ENCODE results near the gene LMOD2.

LMOD2 gene

DNA sequence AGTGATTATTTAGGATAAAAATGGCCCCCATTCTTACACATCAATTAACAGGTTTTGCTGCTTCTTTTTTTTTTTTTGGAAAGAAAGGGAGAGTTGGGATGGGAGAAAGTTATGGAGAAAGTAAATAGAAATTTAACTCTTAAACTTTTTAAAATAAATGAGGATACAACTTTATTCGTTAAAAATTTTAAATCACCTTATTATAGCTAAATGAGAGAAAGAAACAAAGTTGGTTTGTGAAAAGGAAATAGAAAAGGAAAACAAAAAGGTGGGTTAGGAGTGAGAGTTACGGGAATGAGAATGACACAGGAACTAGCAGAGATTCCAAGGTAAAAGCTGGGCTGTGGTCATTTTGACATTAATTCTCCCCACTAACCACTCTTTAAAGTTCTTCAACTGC, 34.9 kb downstream of the LMOD2 start:
- peaks cover 57% of the 10 kb centered on the region for H3K36me3 ChIP-seq (ENCODE audit: control insufficient read depth, low read length)
- no peak for TF ChIP-seq EZH2phosphoT487 (IDR thresholded peaks at IDR 0.05; ENCODE audit: borderline replicate concordance, low read length)
- TF ChIP-seq, protein P1, sequence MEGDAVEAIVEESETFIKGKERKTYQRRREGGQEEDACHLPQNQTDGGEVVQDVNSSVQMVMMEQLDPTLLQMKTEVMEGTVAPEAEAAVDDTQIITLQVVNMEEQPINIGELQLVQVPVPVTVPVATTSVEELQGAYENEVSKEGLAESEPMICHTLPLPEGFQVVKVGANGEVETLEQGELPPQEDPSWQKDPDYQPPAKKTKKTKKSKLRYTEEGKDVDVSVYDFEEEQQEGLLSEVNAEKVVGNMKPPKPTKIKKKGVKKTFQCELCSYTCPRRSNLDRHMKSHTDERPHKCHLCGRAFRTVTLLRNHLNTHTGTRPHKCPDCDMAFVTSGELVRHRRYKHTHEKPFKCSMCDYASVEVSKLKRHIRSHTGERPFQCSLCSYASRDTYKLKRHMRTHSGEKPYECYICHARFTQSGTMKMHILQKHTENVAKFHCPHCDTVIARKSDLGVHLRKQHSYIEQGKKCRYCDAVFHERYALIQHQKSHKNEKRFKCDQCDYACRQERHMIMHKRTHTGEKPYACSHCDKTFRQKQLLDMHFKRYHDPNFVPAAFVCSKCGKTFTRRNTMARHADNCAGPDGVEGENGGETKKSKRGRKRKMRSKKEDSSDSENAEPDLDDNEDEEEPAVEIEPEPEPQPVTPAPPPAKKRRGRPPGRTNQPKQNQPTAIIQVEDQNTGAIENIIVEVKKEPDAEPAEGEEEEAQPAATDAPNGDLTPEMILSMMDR (IDR thresholded peaks at IDR 0.05; ENCODE audit: low read depth, low read length, poor library complexity, severe bottlenecking), result no peak

DNA sequence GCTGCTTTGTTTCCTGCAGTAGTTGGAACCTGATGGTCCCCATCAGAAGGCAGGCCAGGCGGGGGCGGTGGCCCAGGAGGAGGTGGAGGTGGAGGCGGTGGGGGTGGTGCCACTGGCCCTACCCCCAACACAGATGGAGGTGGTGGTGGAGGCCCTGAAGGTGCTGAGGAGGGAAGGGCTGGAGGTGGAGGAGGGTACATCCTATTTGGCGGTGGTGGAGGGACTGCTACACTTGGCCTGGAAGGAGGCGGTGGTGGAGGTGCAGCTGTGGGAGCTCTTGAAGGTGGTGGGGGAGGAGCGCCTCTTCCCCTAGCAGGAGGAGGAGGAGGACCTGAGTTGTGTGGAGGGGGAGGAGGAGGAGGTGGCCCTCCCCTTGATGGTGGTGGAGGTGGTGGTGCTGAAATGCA, 36.8 kb downstream of the LMOD2 start:
- H3K4me3 ChIP-seq (ENCODE audit: low read length), result no peak overlapping the region
- no peaks in the 10 kb centered on the region for H3K79me2 ChIP-seq (ENCODE audit: control insufficient read depth, low read length)
- H3K9me2 ChIP-seq (replicated peaks; ENCODE audit: control insufficient read depth, low read length), result no peaks in the 10 kb centered on the region
- TF ChIP-seq EZH2phosphoT487 (IDR thresholded peaks at IDR 0.05; ENCODE audit: borderline replicate concordance, low read length), result no peak
- TF ChIP-seq, protein P1 (IDR thresholded peaks at IDR 0.05; ENCODE audit: low read depth, low read length, poor library complexity, severe bottlenecking), result no peak
- no peaks in the 10 kb centered on the region for H3K9me3 ChIP-seq (ENCODE audit: control insufficient read depth, insufficient read depth, low read length)
- 0 out of 2 replicates have a peak, but pooled peaks cover 3% of the 10 kb centered on the region for H3F3A ChIP-seq (ENCODE audit: control insufficient read depth, insufficient read depth)
- H3K27ac ChIP-seq (ENCODE audit: low read depth, low read length), result no peak overlapping the region
- H3K36me3 ChIP-seq (ENCODE audit: control insufficient read depth, low read length), result peaks cover 70% of the 10 kb centered on the region
- H4K20me1 ChIP-seq (ENCODE audit: control insufficient read depth, insufficient read depth, low read depth, low read length), result no peaks in the 10 kb centered on the region
- H3K4me1 ChIP-seq (ENCODE audit: control insufficient read depth, low read length), result no peaks in the 10 kb centered on the region
- no peaks in the 10 kb centered on the region for H3K27me3 ChIP-seq (ENCODE audit: control insufficient read depth, low read length)
- H3K4me2 ChIP-seq (ENCODE audit: low read length), result no peak overlapping the region

More for the DNA sequence above, 34.9 kb downstream of the LMOD2 start:
- Histone ChIP-seq H3K9me3 (ENCODE audit: control insufficient read depth, insufficient read depth, low read length) (no peaks in the 10 kb centered on the region), H3K27ac (ENCODE audit: low read depth, low read length) (no peak overlapping the region), H3K27me3 (ENCODE audit: control insufficient read depth, low read length) (no peaks in the 10 kb centered on the region), H3K4me3 (ENCODE audit: low read length) (no peak overlapping the region), H3K9me2 (replicated peaks; ENCODE audit: control insufficient read depth, low read length) (no peaks in the 10 kb centered on the region), H3K79me2 (ENCODE audit: control insufficient read depth, low read length) (no peaks in the 10 kb centered on the region), H3K4me1 (ENCODE audit: control insufficient read depth, low read length) (no peaks in the 10 kb centered on the region), H4K20me1 (ENCODE audit: control insufficient read depth, insufficient read depth, low read depth, low read length) (no peaks in the 10 kb centered on the region), H3K4me2 (ENCODE audit: low read length) (no peak overlapping the region), H3F3A (ENCODE audit: control insufficient read depth, insufficient read depth) (no peaks in the 10 kb centered on the region)

DNA sequence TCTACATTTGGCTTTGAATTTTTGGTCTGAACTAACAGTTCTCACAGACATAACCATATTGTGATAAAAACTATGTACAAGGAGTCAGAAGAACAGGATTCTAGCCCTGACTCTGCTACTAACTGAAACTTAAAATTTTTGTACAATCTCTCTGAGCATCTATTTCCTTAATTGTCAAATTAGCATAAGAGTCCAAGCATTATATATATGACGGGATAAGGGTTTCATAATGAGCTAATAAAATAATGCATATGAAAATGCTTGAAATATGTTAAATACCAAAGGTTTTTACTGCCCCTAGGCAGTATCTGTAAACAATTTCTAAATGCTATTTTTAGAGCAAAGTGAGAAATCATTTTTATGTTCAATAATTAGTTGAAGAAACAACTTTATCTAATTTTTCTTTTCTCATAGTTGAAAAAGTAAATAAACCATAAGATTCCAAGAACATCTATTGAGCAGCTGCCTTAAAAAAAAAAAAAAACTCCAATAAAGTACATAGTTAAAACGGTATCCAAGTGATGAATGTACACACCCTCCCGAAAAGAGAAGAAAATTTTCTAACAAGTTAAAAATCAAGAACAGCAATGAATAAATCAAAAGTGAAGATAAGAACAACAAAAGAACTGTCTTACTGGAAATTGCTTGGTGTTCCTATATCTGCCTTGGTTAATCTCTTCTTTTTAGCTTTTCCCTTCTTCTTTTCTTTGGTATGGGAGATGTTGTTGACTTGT, 40.4 kb downstream of the LMOD2 start:
- H3F3A ChIP-seq (ENCODE audit: control insufficient read depth, insufficient read depth), result 0 out of 2 replicates have a peak, but pooled peaks cover 3% of the 10 kb centered on the region
- no peaks in the 10 kb centered on the region for H3K79me2 ChIP-seq (ENCODE audit: control insufficient read depth, low read length)
- peaks cover 65% of the 10 kb centered on the region for H3K36me3 ChIP-seq (ENCODE audit: control insufficient read depth, low read length)
- no peaks in the 10 kb centered on the region for H3K27me3 ChIP-seq (ENCODE audit: control insufficient read depth, low read length)
- H3K27ac ChIP-seq (ENCODE audit: low read depth, low read length), result no peak overlapping the region
- no peaks in the 10 kb centered on the region; the same call in 1 of the 2 replicates for H4K20me1 ChIP-seq (ENCODE audit: control insufficient read depth, insufficient read depth, low read depth, low read length)
- H3K9me2 ChIP-seq (replicated peaks; ENCODE audit: control insufficient read depth, low read length), result no peaks in the 10 kb centered on the region
- H3K9me3 ChIP-seq (ENCODE audit: control insufficient read depth, insufficient read depth, low read length), result no peaks in the 10 kb centered on the region
- no peak overlapping the region for H3K4me2 ChIP-seq (ENCODE audit: low read length)
- no peak overlapping the region for H3K4me3 ChIP-seq (ENCODE audit: low read length)
- H3K4me1 ChIP-seq (ENCODE audit: control insufficient read depth, low read length), result no peaks in the 10 kb centered on the region
- TF ChIP-seq, protein P1 (IDR thresholded peaks at IDR 0.05; ENCODE audit: low read depth, low read length, poor library complexity, severe bottlenecking), result no peak
- TF ChIP-seq EZH2phosphoT487 (IDR thresholded peaks at IDR 0.05; ENCODE audit: borderline replicate concordance, low read length), result no peak

Measured in DOHH2 (cell line).